NOMO-1 treated with dmso at 0.1 percent for 144 hours (cell line): ENCODE data around the gene FAM184A.

ENCODE experiments used
- DNase-seq: peaks from one replicate; lab custom pipeline; 2025; ENCODE audit not compliant: unreplicated experiment; lab: John Stamatoyannopoulos, UW

Gene FAM184A

GRCh38 chr6:118918329-118918725, 160.1 kb downstream of the FAM184A start:
- no peak for DNase-seq

- DNase-seq, result no peak
Observed at GRCh38 chr6:118917546-118918328, 160.7 kb downstream of the FAM184A start.

GRCh38 chr6:118914598-118914997, 163.9 kb downstream of the FAM184A start:
- no peak for DNase-seq

GRCh38 chr6:118913161-118913560, 165.3 kb downstream of the FAM184A start:
- no peak for DNase-seq

- DNase-seq, result no peak
Observed at GRCh38 chr6:118912646-118913045, 165.8 kb downstream of the FAM184A start.
